T-helper 2 cell treated with Interferon-gamma antibody and Interleukin-4, amounts not matched to agents 5 μg/mL and 100 μg/mL, for 36 hours (primary cell): ENCODE results near the gene CHP2.

Source experiments
- DNase-seq: peaks from one replicate; pipeline ENCODE4 v3.0.0; 2021; ENCODE audit warnings: low spot score
- H3K27ac Mint-ChIP-seq: one replicate; pipeline ENCODE4 v1.8.0; 2021; ENCODE audit warnings: mild to moderate bottlenecking, mixed read lengths
- H3K27me3 Mint-ChIP-seq: one replicate; pipeline ENCODE4 v1.8.0; 2021; ENCODE audit warnings: low read depth, mixed read lengths
- H3K36me3 Mint-ChIP-seq: one replicate; pipeline ENCODE4 v1.8.0; 2021; ENCODE audit warnings: low read depth, mixed read lengths
- H3K4me1 Mint-ChIP-seq: one replicate; pipeline ENCODE4 v1.8.0; 2021; ENCODE audit warnings: low read depth, mixed read lengths
- H3K4me3 Mint-ChIP-seq: one replicate; pipeline ENCODE4 v1.8.0; 2022; ENCODE audit warnings: mild to moderate bottlenecking, moderate library complexity, mixed read lengths
- H3K9me3 Mint-ChIP-seq: one replicate; pipeline ENCODE4 v1.8.0; 2021; ENCODE audit warnings: mixed read lengths

The CHP2 gene

DNA sequence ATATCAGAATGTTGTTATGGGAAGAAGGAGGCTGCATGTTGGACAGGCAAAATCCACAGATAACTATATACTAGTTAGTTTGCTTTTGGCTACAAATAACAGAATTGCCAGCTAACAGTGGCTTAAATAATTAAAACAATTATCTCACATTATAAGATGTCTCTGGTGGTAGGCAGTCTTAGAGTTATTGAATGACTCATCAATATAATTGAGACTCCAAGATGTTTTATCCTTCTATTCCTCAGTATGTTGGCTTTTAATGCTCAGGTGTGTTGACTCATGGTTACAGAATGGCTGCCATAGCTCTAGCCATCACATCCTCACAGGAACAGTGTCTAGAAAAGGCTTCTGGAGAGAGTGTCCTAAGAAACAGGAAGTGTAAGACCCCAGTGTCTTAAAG is 11.1 kb downstream of the CHP2 start:
- H3K36me3 Mint-ChIP-seq = no peaks in the 10 kb centered on the region
- H3K4me1 Mint-ChIP-seq = no peaks in the 10 kb centered on the region
- no peak for DNase-seq
- H3K9me3 Mint-ChIP-seq = no peaks in the 10 kb centered on the region
- H3K27ac Mint-ChIP-seq = no peak overlapping the region
- peaks cover 8% of the 10 kb centered on the region for H3K27me3 Mint-ChIP-seq
- H3K4me3 Mint-ChIP-seq = no peak overlapping the region

DNA sequence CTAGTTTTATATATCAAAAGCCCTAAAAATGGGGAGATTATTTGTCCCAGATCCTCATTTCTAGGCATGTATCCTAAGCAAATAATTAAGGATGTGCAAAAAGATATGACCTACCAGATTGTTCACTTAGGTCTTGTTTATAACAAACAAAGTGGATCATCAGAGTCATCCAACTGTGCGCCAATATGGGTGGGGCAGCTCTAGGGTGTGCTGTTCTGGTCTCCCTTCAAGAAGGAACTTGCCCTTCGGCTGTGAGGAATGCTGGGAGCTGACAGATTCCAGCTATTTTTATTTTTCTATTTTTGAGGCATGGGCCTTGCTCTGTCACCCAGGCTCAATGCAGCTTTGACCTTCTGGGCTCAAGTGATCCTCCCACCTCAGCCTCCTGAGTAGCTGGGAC is 13.8 kb downstream of the CHP2 start:
- Mint-ChIP-seq H3K9me3 (no peaks in the 10 kb centered on the region), H3K27ac (no peak overlapping the region), H3K36me3 (no peaks in the 10 kb centered on the region), H3K4me1 (no peaks in the 10 kb centered on the region), H3K4me3 (no peak overlapping the region), H3K27me3 (peaks cover 7% of the 10 kb centered on the region)
- no peak for DNase-seq

DNA sequence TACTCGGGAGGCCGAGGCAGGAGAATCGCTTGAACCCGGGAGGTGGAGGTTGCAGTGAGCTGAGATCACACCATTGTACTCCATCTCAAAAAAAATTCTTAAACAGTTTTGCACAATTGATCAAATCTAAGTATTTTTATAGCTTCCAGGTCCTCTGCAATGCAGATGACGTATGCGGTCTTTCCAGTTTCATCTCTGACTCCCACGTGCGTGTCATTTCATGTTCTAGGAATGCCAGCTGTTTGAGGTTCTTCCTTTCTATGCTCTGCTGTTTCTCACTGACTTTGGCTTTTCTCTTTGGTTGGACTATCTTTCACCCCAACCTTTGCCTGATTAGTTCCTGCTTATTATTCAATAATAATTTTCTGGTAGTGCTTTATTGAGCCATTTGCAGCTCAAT is 16.2 kb downstream of the CHP2 start:
- Mint-ChIP-seq H3K27ac (no peak overlapping the region), H3K4me1 (no peaks in the 10 kb centered on the region), H3K9me3 (no peaks in the 10 kb centered on the region), H3K36me3 (no peaks in the 10 kb centered on the region), H3K4me3 (no peak overlapping the region), H3K27me3 (peaks cover 14% of the 10 kb centered on the region)
- no peak for DNase-seq

DNA sequence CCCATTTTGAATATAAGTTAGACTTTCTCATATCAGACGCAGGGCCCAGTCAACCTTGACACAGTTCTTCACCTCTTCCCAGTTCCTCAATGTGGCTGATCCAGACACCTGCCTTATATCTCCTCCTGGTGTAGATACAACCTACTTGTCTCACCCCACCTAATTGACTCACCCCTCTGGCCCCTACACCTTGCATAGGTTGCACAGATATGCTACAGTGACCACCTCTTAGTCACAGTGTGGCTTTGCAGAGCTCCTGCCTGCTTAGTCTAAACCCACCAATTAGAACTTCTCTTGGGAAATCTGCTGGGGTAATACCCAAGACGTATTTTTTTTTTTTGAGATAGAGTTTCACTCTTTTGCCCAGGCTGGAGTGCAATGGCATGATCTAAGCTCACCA is 16.8 kb downstream of the CHP2 start:
- Mint-ChIP-seq H3K36me3 (no peaks in the 10 kb centered on the region), H3K4me1 (no peaks in the 10 kb centered on the region), H3K27me3 (peaks cover 14% of the 10 kb centered on the region), H3K4me3 (no peak overlapping the region), H3K27ac (no peak overlapping the region), H3K9me3 (no peaks in the 10 kb centered on the region)
- no peak for DNase-seq

DNA sequence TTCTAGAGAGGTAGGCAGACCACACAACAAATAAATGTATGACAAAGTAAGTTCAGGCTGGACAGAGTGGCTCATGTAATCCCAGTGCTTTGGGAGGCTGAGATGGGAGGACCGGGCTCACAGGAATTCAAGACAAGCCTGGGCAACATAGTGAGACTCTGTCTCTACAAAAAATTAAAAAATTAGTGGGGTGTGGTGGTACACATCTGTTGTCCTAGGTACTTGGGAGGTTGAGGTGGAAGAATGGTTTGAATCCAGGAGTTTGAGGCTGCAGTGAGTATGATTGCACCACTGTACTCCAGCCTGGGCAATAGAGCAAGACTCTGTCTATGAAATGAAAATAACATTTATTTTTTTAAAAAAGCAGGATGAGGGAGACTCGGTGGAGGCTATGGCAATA is 18.5 kb downstream of the CHP2 start:
- no peak overlapping the region for H3K4me3 Mint-ChIP-seq
- no peak for DNase-seq
- no peak overlapping the region for H3K27ac Mint-ChIP-seq
- no peaks in the 10 kb centered on the region for H3K9me3 Mint-ChIP-seq
- no peaks in the 10 kb centered on the region for H3K4me1 Mint-ChIP-seq
- no peaks in the 10 kb centered on the region for H3K36me3 Mint-ChIP-seq
- H3K27me3 Mint-ChIP-seq = peaks cover 17% of the 10 kb centered on the region

DNA sequence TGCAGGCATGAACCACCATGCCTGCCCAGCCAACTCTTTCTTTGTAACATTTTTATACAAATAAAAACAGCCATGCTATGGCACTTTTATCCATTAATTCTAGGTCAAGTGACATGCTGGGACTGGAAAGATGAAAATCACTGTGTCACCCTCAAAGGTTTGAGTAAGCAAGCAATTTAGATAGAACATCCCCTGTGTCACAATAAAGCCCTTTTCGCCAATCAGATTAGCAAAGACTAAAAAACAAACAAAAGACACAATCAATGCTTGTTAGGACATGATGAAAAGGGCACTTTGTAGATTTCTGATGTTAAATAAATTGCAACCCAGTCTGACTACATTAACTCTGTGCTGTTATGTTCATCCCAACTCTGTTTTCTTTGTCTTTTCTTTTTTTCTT is 26.4 kb downstream of the CHP2 start:
- H3K4me1 Mint-ChIP-seq = peaks cover 1% of the 10 kb centered on the region
- no peak overlapping the region for H3K4me3 Mint-ChIP-seq
- H3K27me3 Mint-ChIP-seq = peaks cover 19% of the 10 kb centered on the region
- no peak overlapping the region for H3K27ac Mint-ChIP-seq
- no peak for DNase-seq
- no peaks in the 10 kb centered on the region for H3K36me3 Mint-ChIP-seq
- no peaks in the 10 kb centered on the region for H3K9me3 Mint-ChIP-seq

DNA sequence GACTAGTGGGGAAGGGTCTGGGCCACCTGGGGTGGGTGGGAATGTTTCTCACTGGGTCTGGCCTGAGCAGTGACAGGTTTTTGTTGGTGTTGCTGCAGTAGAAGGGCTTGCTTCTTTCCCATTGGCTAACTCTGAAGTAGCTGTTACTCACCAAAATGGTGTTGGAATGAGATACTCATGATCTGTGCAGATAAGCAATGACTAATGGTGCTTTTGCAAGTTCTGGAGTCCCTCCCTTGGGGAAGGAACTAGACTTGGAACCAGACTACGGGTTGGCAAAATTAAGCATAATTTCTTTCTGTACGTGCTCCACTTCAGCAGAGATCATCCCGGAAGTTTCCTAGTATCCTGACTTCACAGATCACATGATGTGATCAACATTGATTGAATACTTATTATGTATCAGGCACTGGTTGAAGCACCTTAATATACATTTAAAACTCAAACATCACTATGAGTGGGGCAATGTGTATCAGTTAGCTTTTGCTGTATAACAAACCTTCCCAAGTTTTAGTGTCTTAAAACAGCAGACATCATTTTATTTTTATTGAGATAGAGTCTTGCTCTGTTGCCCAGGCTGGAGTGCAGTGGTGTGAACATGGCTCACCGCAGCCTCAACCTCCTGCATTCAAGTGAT is 30.1 kb downstream of the CHP2 start:
- no peak for DNase-seq
- peaks cover 4% of the 10 kb centered on the region for H3K4me1 Mint-ChIP-seq
- H3K27ac Mint-ChIP-seq = no peak overlapping the region
- H3K9me3 Mint-ChIP-seq = no peaks in the 10 kb centered on the region
- no peaks in the 10 kb centered on the region for H3K36me3 Mint-ChIP-seq
- no peak overlapping the region for H3K4me3 Mint-ChIP-seq
- peaks cover 20% of the 10 kb centered on the region for H3K27me3 Mint-ChIP-seq

DNA sequence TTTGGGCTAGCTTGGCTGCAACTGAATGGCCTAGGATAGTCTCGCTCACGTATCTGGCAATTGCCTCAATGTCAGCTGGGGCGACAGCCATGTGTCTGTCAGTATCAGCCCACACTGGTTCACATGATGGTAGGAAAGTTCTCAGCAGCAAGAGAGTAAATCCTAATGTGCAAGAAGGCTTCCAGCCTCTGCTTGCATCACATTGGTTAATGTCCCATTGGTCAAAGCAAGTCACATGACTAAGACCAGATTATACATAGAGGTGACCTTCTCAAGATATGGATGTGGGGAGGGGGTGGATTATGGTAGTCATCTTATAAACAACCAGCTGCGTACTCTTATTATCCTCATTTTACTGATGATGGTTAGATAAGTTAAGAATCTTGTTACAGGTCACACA is 31.0 kb downstream of the CHP2 start:
- H3K36me3 Mint-ChIP-seq = no peaks in the 10 kb centered on the region
- H3K4me3 Mint-ChIP-seq = no peak overlapping the region
- no peak overlapping the region for H3K27ac Mint-ChIP-seq
- H3K9me3 Mint-ChIP-seq = no peaks in the 10 kb centered on the region
- DNase-seq = no peak
- H3K27me3 Mint-ChIP-seq = peaks cover 17% of the 10 kb centered on the region
- H3K4me1 Mint-ChIP-seq = peaks cover 4% of the 10 kb centered on the region

DNA sequence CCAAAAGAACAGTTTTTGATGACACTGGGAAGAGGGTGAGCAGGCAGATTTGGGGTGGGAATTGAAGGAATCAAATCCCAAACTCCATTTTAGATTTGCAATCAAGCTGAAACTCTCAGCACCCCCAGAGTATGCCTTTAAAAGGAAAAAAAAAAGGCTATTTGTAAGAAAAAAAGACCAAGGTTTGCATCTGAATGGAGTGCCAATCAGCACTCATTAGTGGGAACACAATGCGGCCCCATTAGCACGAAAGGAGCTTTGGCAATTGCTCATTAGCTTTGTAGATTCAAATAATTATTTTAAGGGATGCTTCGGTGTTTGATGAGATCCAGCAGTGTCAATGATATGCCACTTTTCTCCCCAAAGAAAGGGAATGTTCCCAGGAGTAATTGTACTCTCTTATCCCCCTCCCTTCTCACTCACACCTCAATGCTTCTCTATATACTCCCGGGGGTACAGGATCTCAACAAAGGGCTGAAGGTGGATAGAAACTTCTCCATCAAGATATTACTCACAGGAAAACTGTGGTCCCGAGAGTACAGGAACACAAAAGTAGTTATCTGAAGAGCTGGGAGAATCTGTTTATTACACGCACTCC is 32.2 kb downstream of the CHP2 start:
- no peaks in the 10 kb centered on the region for H3K36me3 Mint-ChIP-seq
- no peak overlapping the region for H3K27ac Mint-ChIP-seq
- no peak overlapping the region for H3K4me3 Mint-ChIP-seq
- H3K9me3 Mint-ChIP-seq = no peaks in the 10 kb centered on the region
- DNase-seq = no peak
- H3K27me3 Mint-ChIP-seq = peaks cover 11% of the 10 kb centered on the region
- H3K4me1 Mint-ChIP-seq = peaks cover 4% of the 10 kb centered on the region

DNA sequence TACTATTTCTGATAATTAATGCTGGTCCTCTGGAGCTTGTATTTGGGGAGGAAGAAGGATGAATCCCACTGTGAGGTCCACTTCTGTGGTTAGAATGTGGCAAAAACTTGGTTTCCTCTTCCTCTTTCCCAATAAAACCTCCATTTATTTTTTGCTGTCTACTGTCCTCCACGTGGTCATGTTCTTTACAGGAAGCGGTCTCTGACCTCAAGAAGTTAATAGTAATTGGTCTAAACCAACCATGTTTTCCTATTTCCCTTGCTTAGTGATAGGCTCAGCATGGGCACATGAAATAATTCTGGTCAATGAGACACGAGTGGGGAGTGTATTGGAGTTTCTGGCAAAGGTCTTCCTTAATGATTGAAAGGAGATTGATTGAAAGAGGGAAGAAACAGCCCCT is 33.9 kb downstream of the CHP2 start:
- Mint-ChIP-seq H3K36me3 (no peaks in the 10 kb centered on the region), H3K27me3 (peaks cover 7% of the 10 kb centered on the region), H3K9me3 (no peaks in the 10 kb centered on the region), H3K27ac (no peak overlapping the region), H3K4me1 (peaks cover 4% of the 10 kb centered on the region), H3K4me3 (no peak overlapping the region)
- DNase-seq = no peak

DNA sequence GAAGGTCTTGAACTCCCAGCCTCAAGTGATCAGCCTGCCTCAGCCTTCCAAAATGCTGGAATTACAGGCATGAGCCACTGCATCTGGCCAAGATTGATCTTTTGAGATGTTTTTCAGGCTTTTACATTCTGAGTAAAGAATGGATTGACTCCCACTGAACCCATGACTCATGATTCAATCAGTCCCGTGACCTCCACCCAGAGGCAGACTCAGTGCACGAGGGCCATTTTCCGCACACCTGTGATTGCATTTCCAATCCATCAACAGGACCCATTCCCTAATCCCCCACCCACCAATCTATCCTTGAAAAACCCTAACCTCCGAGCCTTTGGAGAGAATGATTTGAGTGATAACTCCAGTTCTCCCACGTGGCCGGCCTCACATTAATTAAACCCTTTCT is 40.6 kb downstream of the CHP2 start:
- Mint-ChIP-seq H3K4me3 (no peak overlapping the region), H3K4me1 (no peaks in the 10 kb centered on the region), H3K9me3 (no peaks in the 10 kb centered on the region), H3K27me3 (peaks cover 10% of the 10 kb centered on the region), H3K27ac (no peak overlapping the region), H3K36me3 (no peaks in the 10 kb centered on the region)
- no peak for DNase-seq

DNA sequence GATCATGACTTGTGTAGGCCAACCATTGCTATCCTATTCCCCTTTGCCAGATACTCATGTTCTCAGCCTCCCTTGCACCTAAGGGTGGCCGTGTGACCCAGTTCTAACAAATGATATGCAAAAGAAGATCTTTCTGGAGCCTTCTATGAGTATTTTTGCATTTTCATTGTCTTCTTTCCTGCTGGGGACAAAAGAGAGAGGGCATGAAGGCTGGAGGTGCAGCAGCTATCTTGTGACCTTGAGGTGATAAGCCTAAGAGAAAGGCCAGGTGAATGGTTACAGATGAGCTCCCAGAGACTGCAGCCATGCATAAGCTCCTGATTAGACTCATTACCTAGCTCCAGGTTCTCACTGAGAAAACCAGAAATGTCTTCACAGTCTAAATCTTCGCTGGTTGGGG is 42.1 kb downstream of the CHP2 start:
- H3K4me3 Mint-ChIP-seq = no peak overlapping the region
- DNase-seq = no peak
- no peaks in the 10 kb centered on the region for H3K9me3 Mint-ChIP-seq
- no peak overlapping the region for H3K27ac Mint-ChIP-seq
- H3K27me3 Mint-ChIP-seq = peaks cover 12% of the 10 kb centered on the region
- no peaks in the 10 kb centered on the region for H3K36me3 Mint-ChIP-seq
- H3K4me1 Mint-ChIP-seq = no peaks in the 10 kb centered on the region

DNA sequence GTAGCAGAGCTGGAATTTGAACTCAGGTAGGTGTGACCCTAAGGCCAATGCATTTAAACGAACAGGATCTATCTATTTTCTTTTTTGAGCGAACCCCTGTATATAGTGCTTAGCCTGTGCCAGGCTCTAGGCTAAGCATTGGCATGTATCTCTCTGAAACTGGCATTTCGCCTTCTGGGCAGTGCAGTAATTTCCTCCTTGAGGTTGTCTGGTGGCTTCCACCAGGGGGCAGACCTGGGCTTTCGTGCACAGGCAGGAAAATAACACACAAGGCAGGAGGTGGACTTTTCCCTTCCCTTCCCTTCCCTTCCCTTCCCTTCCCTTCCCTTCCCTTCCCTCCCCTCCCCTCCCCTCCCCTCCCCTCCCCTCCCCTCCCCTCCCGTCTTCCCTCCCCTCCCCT is 46.6 kb downstream of the CHP2 start:
- Mint-ChIP-seq H3K9me3 (no peaks in the 10 kb centered on the region), H3K4me1 (peaks cover 10% of the 10 kb centered on the region), H3K27me3 (peaks cover 12% of the 10 kb centered on the region), H3K27ac (no peak overlapping the region), H3K4me3 (no peak overlapping the region), H3K36me3 (no peaks in the 10 kb centered on the region)
- peak; percentile 54 for DNase-seq

DNA sequence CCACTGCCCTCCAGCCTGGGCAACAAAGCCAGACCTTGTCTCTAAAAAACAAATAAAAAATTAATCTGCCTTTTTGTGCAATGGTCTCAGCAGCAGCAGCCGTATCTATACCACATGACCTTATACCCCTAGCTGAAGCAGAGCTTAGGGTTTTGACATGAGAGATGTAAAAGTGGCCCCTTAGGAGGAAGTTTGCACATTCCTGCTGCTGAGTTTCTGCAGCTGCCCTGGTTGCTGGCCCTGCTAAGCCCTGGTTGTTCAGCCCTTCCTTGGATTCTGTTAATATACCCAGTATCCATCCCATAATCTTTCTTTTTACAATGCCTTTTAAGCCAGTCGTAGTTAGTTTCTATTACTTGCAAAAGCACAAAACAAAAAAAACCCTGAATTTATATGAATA is 48.0 kb downstream of the CHP2 start:
- H3K27ac Mint-ChIP-seq = no peak overlapping the region
- no peaks in the 10 kb centered on the region for H3K36me3 Mint-ChIP-seq
- no peaks in the 10 kb centered on the region for H3K9me3 Mint-ChIP-seq
- peaks cover 10% of the 10 kb centered on the region for H3K4me1 Mint-ChIP-seq
- H3K4me3 Mint-ChIP-seq = no peak overlapping the region
- H3K27me3 Mint-ChIP-seq = peaks cover 14% of the 10 kb centered on the region
- DNase-seq = no peak

DNA sequence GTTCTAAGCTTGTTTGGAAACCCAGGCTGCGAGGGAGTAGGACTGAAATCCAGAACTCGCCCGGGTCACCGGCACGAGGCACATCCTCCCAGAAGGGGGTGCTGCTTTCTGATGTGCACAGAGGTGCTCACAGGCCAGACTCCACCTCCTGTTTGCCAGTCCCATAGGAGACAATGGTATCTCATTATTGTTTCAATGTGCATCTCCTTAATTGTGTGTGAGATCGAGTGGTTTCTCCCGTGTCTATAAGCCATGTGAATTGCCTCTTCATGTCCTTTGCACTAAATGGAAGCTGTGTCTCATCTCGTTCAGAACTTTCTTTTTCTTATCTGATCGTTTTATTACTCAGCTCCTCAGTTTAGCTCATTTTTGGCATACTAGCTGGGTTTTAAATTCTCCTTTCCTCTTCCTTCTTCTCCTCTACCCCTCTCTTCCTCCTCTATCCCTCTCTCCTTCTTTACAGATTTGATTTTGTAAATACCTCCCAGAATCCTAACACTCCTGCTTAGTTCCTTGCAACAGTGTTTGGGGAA is 48.8 kb downstream of the CHP2 start:
- Mint-ChIP-seq H3K4me1 (peaks cover 10% of the 10 kb centered on the region), H3K36me3 (no peaks in the 10 kb centered on the region), H3K27ac (no peak overlapping the region), H3K27me3 (peaks cover 9% of the 10 kb centered on the region), H3K9me3 (no peaks in the 10 kb centered on the region), H3K4me3 (peak overlapping the region; percentile 24)
- DNase-seq = peak; percentile 59
